ENCODE data around the gene ARAP3. TPM values are rescaled to one million over a fixed set of nuclear protein-coding genes. Genes with fewer than 3 reads are reported as not detected.

ARAP3 gene
- total RNA-seq, 1 donor from 2014 or later, result 2.4 TPM

DNA sequence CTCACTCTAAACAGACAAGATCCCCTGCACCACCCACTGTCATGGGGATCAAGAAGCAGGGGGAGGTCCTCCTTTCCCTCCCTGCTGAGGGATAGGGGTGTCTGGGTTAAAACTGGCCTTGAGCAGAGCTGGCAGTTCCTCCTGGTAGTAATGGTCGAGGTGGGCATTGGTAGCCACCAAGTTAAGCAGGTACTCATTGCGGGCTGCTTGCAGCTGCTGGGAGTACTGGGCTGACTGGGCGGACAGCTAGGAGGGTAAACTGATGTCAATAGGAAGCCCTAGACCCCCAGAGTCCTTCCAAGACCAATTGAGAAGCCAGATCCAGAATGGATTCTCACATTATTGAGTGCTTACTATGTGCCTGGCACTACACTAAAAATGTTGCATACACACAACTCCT, 34.2 kb downstream of the ARAP3 start:
- DNase-seq (ENCODE audit: low spot score in 2 of 2) (no peak), FAIRE-seq (no peak)

DNA sequence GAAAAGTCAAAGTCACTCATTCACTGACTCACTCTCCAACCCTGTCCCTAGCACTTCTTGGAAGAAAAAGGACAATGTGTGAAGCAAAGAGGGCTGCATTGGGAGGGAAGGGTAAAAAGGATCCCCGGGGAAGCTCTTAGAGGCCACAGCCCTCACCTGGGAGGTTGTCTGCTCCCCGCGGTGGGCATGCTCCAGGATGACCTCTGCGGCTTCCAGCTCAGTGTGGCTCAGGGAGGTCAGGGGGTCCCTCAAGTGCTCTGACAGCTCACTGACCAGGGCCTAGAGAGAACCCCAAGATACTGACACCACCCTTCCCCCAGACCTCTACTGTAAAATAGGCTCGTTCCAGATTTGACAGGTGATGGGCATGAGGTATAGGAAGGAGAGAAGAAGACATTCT, 34.8 kb downstream of the ARAP3 start:
- FAIRE-seq, result no peak
- no peak for DNase-seq (ENCODE audit: low spot score in 2 of 2)

- DNase-seq (ENCODE audit: low spot score in 2 of 2) (no peak), FAIRE-seq (no peak)
Measured at GRCh38 chr5:141646026-141646425, 36.0 kb downstream of the ARAP3 start.

- FAIRE-seq, result no peak
Measured at GRCh38 chr5:141641634-141642267, 40.3 kb downstream of the ARAP3 start.

GRCh38 chr5:141640698-141641097, 41.3 kb downstream of the ARAP3 start:
- no peak for DNase-seq (ENCODE audit: low spot score in 2 of 2)
- no peak for FAIRE-seq

More at GRCh38 chr5:141641634-141642267, 40.3 kb downstream of the ARAP3 start:
- DNase-seq (ENCODE audit: low spot score in 2 of 2), result no peak

GRCh38 chr5:141640051-141640415, 42.0 kb downstream of the ARAP3 start:
- DNase-seq (ENCODE audit: low spot score in 2 of 2) (no peak), FAIRE-seq (no peak)

- FAIRE-seq, result no peak
Measured at GRCh38 chr5:141639357-141640050, 42.5 kb downstream of the ARAP3 start.

GRCh38 chr5:141638771-141639170, 43.3 kb downstream of the ARAP3 start:
- no peak for FAIRE-seq

More at GRCh38 chr5:141639357-141640050, 42.5 kb downstream of the ARAP3 start:
- no peak for DNase-seq (ENCODE audit: low spot score in 2 of 2)

GRCh38 chr5:141637767-141638419, 44.1 kb downstream of the ARAP3 start:
- no peak for FAIRE-seq
- peak in 1 of 2 donors; percentile 54 for DNase-seq (ENCODE audit: low spot score in 2 of 2)

More at GRCh38 chr5:141638771-141639170, 43.3 kb downstream of the ARAP3 start:
- no peak for DNase-seq (ENCODE audit: low spot score in 2 of 2)

- FAIRE-seq (no peak), DNase-seq (ENCODE audit: low spot score in 2 of 2) (peak in 1 of 2 donors; percentile 60)
Measured at GRCh38 chr5:141637123-141637766, 44.8 kb downstream of the ARAP3 start.

GRCh38 chr5:141636413-141637122, 45.5 kb downstream of the ARAP3 start, which contains the start of the genes HDAC3 and RELL2:
TSS of gene HDAC3 (minus strand) at chr5:141636849. CDS start at chr5:141636790, 59 bp downstream.
TSS of gene RELL2 (plus strand) at chr5:141636997. CDS start at chr5:141638226, 1,229 bp downstream.
- FAIRE-seq (no peak), DNase-seq (ENCODE audit: low spot score in 2 of 2) (peak; percentile 97 to 99)

GRCh38 chr5:141636106-141636412, 46.0 kb downstream of the ARAP3 start:
- FAIRE-seq, result no peak
- DNase-seq (ENCODE audit: low spot score in 2 of 2), result no peak

- no peak for FAIRE-seq
Measured at GRCh38 chr5:141635646-141636045, 46.4 kb downstream of the ARAP3 start.

GRCh38 chr5:141634720-141635119, 47.3 kb downstream of the ARAP3 start:
- no peak for FAIRE-seq

More at GRCh38 chr5:141635646-141636045, 46.4 kb downstream of the ARAP3 start:
- no peak for DNase-seq (ENCODE audit: low spot score in 2 of 2)

GRCh38 chr5:141633871-141634561, 48.0 kb downstream of the ARAP3 start:
- DNase-seq (ENCODE audit: low spot score in 2 of 2) (no peak), FAIRE-seq (no peak)

More at GRCh38 chr5:141634720-141635119, 47.3 kb downstream of the ARAP3 start:
- DNase-seq (ENCODE audit: low spot score in 2 of 2), result no peak

- DNase-seq (ENCODE audit: low spot score in 2 of 2) (no peak), FAIRE-seq (no peak)
Measured at GRCh38 chr5:141632650-141633049, 49.4 kb downstream of the ARAP3 start.

- no peak for DNase-seq (ENCODE audit: low spot score in 2 of 2)
- no peak for FAIRE-seq
Measured at GRCh38 chr5:141630570-141631140, 51.4 kb downstream of the ARAP3 start.

GRCh38 chr5:141628175-141628788, 53.7 kb downstream of the ARAP3 start:
- FAIRE-seq, result no peak

GRCh38 chr5:141623611-141624010, 58.4 kb downstream of the ARAP3 start:
- DNase-seq (ENCODE audit: low spot score in 2 of 2) (no peak), FAIRE-seq (no peak)

More at GRCh38 chr5:141628175-141628788, 53.7 kb downstream of the ARAP3 start:
- no peak for DNase-seq (ENCODE audit: low spot score in 2 of 2)
